ENCODE measurements around the gene ULK4. TPM values are rescaled to one million over a fixed set of nuclear protein-coding genes. Genes with fewer than 3 reads are reported as not detected.

The ULK4 gene
- total and polyA plus RNA-seq, 9 of the 15 experiments (the other 6 are each of a cell fraction or from before 2014, with no cell fraction given), result 3.0 to 5.9 (median 3.5) TPM

DNA sequence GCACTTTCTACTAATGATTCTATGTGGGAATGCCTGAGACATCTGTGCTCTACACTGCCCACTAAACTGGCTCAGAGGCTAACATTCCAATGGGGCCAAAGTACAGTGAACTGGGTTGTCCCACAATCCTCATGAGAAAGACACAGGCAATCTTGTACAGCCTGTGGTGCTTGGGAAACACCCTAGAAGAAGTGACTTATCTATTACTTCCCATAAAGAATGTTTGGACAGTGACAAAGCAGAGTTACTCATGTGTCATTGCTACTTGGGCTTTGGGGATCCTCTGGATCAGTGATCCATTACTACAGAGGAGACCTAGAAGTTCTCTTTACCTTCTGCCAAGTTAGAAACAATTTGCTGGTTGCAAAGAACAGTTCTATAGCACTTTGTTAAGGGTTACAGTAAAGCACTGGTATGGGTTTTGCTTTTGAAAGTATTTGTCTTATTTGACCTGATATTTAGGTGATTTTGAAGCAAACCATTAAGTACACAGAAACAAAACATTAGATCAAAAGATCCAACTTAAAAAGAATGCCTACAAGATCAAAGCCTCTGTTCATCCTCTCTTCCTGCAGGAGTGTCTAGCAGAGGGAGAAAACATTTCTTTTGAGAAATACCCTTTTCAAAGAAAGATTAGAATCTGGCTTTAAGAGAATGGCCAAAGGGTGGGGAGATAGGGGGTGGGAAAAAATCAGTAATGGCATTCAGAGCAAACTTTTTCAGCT, 686.8 kb downstream of the ULK4 start:
- ChIA-PET POLR2A (no interaction called here), CTCF (ENCODE audit: low intra/inter-chr PET ratio) (no interaction called here)
- Histone ChIP-seq H3K27ac (ENCODE audit: extremely low read depth, low read depth, low read length) (no peak overlapping the region), H3K9ac (ENCODE audit: insufficient read depth in 1 of 2, low read depth in 2 of 2, low read length in 2 of 2) (no peak overlapping the region), H3K27me3 (ENCODE audit: control insufficient read depth in 2 of 2, insufficient read depth in 2 of 2, low read length in 2 of 2) (peaks cover 0 to 8% of the 10 kb centered on the region in 2 experiments; a peak in 2 of 5 replicates), H3K4me2 (ENCODE audit: insufficient read depth, low read length) (no peak overlapping the region), H3K36me3 (ENCODE audit: control insufficient read depth, insufficient read depth, low read length) (no peaks in the 10 kb centered on the region), H3K4me1 (replicated peaks in 1 of 2; ENCODE audit: control insufficient read depth in 2 of 2, insufficient read depth in 2 of 2, low read length in 2 of 2) (no peaks in the 10 kb centered on the region; a peak in 1 of 5 replicates), H3K9me3 (replicated peaks; ENCODE audit: control insufficient read depth, insufficient read depth, low read depth, low read length) (no peaks in the 10 kb centered on the region), H3K9me1 (ENCODE audit: control insufficient read depth, insufficient read depth, low read length) (no peaks in the 10 kb centered on the region), H3K79me2 (ENCODE audit: control insufficient read depth, insufficient read depth, low read length) (no peaks in the 10 kb centered on the region), H2AFZ (ENCODE audit: low read depth, low read length) (no peak overlapping the region), H3K4me3 (no peak overlapping the region), H4K20me1 (replicated peaks; ENCODE audit: control insufficient read depth, insufficient read depth, low read length) (no peaks in the 10 kb centered on the region)
- no TSS peak for BruUV-seq (replicated peaks)
- ATAC-seq (no peak), DNase-seq (ENCODE audit: extremely low read depth in 1 of 4, low spot score in 3 of 4) (no peak), FAIRE-seq (no peak)
- intact Hi-C loops (cut with micrococcal nuclease), result no loop called here
- TF ChIP-seq CTCFL (IDR thresholded peaks at IDR 0.05; ENCODE audit: borderline replicate concordance, insufficient read depth, low read depth, low read length, poor library complexity, severe bottlenecking) (no peak), FOSL1 (tag; conservative IDR thresholded peaks at IDR 0.05) (peak; percentile 68), C11orf30 (IDR thresholded peaks at IDR 0.05; ENCODE audit: low read depth) (0 out of 2 replicates have a peak, but pooled peaks have one; percentile 16), CEBPB (tag; IDR thresholded peaks at IDR 0.05) (0 out of 2 replicates have a peak, but pooled peaks have one; percentile 7), NFE2 (IDR thresholded peaks at IDR 0.05; ENCODE audit: low read depth) (0 out of 2 replicates have a peak, but pooled peaks have one; percentile 40)
- in situ Hi-C loops (cut with MboI), result no loop called here

Data from K562 (cell line).